CD1c-positive myeloid dendritic cell (primary cell): ENCODE results near the gene RAB43.
"Not testable (repeated sequence)": the region's sequence is repeated elsewhere in the genome, so short reads cannot be mapped to it uniquely, and the experiment has no call there.

ENCODE experiments used
- DNase-seq: peaks from one replicate; pipeline ENCODE4 v3.0.0-alpha.2; 2016; ENCODE audit errors: extremely low spot score

The RAB43 gene

DNA sequence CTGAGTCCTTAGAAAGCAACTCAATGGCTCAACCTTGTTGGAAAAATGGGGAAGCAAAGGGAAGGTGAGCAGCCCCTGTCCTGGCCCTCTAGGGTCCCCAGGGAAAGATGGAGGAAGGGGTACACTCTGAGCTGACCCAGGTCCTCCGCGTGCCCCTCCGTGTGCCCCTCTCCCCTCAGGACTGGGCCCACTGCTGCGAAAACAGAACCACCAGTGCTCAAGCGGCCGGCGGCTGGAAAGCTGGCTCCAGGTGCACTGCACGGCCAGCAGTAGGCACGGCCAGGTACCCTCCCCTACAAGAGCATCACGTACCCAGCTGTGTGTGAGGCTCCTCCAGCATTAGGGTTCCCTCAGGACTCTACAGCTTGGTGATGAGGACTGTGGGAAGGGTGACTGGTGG is 26.3 kb downstream of the RAB43 start:
- DNase-seq: no peak

DNA sequence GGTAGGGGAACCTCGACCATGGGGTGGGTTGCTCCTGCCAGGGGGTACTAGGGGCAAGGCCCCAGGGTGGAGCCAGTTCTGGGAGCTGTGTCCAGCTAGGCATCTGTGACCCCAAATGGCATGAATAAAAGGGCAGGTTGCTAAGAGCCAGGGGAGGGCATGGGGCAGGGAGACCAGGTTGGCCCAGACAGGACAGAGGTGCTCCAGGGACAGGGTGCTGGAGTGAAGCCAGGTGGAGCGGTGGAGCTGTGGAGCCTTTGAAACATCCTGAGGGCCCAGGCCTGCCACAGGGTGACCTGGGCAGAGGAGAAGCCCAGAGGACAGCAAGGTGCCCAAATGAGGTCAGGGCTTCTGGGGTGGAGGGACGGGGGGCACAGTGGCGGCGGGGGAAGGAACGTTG is 33.3 kb downstream of the RAB43 start:
- not testable (repeated sequence) for DNase-seq

DNA sequence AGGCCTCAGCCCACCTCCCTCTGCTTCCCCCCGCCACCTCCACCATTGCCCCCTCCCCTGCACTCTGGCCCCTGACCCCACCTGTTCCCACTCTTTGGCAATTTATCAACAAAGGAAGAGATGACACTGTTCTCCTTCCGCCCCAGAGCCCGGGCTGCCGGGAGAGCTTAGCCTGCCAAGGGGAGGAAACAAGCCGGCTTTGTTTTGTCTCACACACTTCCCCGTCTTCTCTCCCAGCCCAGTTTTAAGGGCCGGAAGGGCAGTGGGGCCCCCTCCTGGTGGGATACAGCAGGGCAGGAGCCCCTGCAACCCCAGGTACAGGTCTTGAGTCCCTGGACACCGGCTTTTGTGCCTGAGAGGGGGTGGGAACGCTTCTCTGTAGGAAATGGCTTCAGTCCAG is 33.7 kb downstream of the RAB43 start:
- not testable (repeated sequence) for DNase-seq

DNA sequence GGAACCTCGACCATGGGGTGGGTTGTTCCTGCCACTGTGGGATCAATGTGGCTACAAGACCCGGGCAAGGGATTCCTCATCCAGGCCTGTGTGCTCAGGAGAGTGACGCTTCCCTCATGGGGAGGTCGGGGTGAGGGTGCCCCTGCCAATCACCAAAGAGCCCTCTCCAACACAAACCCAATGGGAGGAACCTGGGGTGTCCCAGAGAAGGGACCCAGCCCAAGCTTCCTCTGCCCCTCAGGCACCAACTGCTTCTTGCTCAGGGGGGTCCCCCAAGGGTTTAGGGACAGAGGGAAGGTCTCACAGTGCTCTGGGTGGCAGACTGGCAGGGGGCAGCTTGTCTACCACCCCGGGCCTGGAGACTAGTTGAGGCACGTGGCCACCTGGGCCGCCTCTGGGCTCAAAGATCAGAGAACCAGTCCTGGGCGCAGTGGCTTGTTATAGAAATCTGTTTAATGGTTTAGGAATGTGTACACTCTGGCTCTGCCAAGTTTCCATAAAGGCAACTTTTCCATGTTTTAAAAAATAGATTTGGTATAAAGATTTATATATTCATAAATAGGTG is 34.4 kb downstream of the RAB43 start:
- no peak for DNase-seq

DNA sequence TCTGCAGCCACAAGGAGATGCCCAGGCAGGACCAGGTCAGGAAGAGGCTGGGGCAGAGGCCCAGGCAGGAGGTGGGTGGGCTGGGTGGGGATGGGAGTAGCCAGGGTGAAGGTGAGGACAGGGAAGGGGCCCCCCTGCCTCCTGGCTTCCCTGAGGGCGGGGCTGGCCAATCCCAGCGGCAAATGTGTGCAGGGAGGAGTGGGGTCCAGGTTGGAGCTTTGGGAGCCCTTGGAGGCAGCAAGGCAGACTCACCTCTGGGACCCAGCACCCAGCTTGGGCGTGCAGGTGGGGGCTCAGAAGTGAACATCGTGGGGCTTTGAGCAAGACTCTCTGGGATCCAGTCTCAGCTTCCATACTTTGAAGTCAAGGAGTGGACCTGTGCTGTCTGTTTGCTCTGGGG is 35.8 kb downstream of the RAB43 start:
- no peak for DNase-seq

DNA sequence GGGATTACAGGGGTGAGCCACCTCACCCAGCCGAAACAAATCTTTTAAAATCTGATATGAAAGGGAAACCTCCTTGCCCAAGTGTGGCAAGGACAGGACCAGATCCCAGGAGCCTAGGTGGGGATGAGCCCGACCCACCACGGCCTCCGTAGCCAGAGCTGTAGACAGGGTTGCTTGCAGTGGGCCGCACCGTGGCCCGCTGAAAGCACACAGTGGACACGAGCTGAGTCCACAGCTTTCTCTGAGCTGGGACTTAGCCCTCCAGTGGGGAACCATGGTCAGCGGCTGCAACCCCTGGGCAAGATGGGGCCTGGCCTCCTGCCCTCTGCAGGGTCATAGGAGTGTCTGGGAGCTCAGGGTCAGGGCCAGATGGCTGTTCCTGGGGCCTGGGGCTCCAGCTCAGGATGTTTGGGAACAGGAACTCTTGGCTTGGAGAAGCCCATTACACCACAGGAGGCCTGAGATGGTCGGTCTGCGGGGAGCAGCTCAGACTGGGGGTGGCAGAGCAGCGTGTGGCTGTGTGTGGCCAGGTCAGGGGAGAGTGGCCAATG is 36.4 kb downstream of the RAB43 start:
- no peak for DNase-seq

DNA sequence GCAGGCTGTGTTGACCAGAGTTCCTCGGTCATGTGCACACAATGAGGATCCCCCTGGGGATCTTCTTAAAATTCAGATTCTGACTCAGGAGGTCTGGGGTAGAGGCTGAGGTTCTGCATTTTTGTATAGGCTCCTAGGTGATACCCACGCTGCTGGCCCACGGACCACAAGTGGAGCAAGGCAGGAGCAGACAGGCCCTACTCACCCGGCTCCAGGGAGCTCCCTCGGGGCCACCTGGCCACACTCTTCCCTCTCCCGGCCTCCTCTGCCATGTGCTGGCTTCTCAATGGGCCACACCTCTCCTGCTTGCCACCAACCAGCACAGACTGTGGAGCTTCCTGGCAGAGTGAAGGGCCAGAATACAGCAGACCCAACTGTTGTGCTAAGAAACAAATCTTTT is 37.1 kb downstream of the RAB43 start:
- DNase-seq: no peak

DNA sequence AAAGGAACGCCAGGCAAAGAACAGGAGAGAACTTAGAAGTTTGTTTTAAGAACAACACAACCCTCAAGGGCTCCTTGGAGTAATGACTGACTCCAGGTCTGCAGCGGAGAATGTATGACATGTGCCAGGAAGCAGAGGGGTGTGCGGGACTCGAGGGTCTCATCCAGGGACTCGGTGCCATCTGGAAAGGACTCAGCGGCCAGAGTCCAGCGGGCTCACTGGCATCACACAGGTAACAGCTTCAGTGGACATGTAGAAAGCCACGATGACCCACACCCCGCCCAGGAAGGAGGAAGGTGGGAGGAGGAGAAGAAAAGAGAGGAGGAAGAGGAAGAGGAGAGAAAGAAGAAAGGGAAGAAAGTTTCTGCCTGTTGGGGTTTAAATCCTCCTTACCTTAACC is 39.6 kb downstream of the RAB43 start:
- DNase-seq: no peak

DNA sequence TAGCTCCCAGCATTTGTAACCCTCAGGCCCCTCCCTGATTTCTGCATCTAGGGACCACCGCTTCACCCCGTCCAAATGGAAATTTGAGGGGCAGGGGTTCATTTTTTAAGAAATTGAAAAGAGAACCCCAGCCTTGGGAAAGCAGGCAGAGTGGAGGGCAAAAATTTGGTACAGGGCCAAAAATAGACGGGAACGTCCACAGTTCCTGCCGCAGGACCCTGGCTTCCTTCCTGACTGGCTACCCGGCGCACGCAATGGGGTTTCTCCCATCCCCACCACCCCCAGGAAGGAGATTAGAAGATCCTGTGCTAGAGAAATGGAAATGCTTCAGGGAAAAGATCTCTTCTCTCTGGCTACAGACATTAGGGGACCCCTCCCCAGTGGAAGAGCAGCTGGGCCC is 40.1 kb downstream of the RAB43 start:
- DNase-seq: no peak

DNA sequence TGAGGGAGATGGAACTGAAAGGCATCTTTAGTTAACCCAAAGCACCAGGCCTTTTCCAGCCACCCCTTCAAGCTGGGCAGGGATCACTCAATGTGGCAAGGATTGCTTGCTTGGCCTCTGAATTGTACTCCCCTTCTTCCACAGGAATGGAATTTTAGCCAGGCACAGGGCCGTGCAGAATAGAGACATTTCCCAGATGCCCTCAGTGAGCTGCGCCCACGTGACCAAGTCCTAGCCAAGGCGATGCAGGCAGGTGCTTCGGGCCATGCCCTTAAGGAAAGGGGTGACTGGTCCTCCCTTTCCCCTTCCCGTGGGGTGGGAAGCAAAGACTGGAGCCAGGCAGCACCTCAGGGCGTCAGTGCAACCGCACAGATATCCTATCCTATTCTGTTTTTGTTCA is 43.1 kb downstream of the RAB43 start:
- no peak for DNase-seq

DNA sequence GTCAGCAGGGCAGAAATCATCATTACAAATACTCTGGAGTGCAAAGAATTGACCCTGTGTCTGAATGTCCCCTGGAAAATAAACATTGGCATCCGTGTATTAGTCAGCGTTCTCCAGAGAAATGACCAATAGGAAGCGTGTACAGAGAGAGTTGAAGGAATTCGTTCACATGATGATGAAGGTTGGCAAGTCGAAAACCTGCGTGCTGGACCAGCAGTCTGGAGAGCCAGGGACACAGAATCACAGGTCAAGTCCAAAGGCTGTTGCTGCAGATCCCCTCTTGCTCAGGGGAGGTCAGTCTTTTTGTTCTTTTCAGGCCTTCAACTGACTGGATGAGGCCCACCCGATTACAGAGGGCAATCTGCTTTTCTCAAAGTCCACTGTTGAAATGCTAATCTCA is 44.4 kb downstream of the RAB43 start:
- no peak for DNase-seq

DNA sequence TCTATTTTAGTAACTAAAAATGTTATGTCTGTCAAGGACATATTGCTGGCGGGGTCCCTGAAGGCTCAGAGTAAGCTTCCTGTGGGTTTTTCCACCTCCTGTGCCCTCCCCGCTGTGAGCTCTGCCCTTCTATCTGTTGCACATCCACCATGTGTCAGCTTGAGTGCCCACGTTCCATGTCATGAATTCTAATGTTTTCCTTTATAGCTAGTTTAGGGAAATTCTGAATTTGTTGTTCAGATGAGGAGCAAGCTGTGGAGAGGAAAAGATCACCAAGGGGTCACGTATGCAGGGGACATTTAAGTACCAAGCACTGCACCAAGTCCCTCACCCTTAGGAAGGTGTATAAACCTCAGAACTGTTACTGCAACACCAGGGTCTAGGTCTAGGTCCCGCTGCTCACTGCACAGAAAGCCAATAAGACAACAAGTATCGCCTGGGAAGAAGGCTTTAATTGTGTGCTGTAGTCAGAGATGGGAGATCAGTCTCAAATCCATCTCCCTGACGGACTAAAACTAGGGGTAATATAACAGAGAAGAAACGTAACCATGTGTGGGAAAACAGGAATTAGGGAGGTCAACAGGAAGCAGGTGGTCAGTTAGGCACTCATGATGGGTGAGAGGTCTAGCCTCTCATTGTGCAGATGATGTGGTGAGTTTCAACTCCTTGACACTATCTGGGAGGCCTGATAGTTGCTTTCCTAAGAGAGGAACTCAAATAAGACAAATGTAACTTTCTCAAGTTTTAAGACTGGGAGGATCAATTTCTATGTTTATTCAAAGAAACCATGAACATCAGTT is 51.3 kb downstream of the RAB43 start:
- no peak for DNase-seq

DNA sequence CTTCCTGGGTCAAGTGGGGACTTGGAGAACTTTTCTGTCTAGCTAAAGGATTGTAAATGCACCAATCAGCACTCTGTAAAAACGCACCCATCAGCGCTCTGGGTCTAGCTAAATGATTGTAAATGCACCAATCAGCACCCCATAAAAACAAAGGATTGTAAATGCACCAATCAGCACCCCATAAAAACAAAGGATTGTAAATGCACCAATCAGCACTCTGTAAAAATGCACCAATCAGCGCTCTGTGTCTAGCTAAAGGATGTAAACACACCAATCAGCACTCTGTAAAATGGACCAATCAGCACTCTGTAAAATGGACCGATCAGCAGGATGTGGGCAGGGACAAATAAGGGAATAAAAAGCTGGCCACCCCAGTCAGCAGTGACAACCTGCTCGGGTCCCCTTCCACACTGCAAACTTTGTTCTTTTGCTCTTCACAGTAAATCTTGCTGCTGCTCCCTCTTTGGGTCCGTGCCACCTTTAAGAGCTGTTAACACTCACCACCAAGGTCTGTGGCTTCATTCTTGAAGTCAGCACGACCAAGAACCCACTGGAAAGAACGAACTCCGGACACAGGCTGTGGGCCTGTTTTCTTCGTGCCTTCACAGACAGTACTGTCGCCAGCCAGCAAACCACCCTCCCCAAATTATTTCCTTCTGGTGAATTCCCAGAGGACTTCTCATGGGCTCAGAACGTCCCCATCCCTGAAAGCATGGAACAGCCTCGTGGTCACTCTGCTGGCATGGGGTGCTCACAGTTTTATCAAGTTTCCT is 52.1 kb downstream of the RAB43 start:
- not testable (repeated sequence) for DNase-seq

DNA sequence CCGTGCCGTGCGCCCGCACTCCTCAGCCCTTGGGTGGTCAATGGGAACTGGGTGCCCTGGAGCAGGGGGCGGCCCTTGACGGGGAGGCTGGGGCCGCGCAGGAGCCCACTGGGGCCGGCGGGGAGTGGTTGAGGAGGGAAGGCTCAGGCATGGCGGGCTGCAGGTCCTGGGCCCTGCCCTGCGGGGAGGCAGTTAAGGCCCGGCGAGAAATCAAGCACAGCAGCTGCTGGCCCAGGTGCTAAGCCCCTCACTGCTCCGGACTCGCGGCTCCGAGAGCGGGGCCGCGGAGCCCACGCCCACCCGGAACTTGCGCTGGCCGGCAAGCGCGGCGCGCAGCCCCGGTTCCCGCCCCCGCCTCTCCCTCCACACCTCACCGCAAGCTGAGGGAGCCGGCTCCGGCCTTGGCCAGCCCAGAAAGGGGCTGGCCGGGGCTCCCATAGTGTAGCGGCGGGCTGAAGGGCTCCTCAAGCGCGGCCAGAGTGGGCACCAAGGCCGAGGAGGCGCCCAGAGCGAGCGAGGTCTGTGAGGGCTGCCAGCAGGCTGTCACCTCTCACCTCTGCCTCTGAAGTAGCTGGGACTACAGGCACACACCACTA is 53.2 kb downstream of the RAB43 start:
- peak; percentile 36 for DNase-seq

DNA sequence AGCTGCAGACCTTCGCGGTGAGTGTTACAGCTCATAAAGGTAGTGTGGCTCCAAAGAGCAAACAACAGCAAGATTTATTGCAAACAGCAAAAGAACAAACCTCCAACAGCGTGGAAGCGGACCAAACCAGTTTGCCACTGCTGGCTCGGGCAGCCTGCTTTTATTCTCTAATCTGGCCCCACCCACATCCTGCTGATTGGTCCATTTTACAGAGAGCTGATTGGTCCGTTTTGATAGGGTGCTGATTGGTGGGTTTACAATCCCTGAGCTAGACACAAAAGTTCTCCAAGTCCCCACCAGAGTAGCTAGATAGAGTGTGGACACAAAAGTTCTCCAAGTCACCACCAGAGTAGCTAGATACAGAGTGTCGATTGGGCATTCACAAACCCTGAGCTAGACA is 53.9 kb downstream of the RAB43 start:
- not testable (repeated sequence) for DNase-seq

DNA sequence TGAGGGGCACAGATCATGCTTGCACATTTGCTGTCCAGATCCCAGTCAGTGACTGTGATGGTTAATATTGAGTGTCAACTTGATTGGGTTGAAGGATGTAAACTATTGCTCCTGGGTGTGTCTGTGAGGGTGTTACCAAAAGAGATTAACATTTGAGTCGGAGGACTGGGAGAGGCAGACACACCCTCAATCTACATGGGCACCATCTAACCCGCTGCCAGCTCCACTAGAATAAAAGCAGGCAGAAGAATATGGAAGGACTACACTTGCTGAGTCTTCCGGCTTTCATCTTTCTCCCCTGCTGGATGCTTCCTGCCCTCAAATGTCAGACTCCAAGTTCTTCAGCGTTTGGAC is 55.9 kb downstream of the RAB43 start:
- DNase-seq: no peak

DNA sequence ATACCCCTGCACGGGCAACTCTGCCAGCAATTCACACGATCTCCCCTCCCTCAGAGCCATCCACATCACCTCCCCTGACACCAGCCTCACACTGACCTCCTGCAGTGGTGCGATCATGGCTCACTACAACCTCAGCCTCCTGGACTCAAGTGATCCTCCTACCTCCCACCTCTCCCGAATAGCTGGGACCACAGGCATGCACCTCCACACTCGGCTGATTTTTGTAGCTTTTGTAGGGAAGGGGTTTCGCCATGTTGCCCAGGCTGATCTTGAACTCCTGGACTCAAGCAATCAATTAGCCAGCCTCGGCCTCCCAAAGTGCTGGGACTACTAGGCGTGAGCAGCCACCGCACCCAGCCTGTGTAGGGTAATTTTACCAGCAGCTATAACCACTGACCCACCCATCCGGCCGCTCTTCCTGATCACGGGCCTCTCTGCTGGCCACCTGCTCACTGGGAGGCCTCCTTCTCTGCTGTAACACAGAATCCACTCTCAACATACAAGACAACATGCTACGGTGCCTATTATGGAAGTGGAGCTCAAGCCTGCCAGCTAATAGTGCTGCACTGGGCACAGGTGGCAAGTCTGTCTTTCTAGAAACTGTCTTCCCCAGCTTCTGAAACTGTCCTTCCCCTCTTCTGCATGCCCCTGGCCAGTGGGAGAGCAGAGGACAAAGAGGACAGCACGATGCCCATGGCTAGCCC is 56.4 kb downstream of the RAB43 start:
- no peak for DNase-seq

DNA sequence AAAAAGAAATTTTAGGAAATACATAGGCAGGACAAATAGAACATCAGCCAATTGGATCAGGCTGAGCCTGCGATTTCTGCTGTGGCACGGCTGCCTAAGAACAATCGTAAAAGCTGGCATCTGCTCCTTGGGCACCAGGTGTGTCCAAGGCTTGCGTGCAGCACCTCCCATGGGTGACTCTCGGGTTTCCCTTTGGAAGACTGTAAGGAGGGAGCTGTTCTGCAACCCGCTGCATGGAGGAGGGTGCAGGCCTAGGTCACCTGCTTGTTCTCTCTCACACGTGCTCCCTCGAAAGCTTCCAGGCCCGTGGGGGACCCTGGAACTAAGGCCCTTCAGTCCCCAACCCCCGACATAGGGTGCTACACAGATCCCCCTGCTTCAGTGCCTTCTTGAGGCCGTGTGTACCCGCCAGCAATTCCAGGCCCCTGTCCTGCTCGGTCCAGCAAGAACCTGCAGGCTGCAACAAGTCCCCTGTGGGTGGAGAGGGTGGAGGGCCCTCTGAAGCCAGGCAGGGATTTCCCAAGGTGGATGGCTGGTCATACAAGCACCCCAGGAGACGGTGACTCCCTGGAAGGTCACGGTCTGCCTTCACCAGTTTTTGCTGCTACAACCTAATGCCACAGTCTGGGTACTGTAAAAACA is 57.6 kb downstream of the RAB43 start:
- no peak for DNase-seq

DNA sequence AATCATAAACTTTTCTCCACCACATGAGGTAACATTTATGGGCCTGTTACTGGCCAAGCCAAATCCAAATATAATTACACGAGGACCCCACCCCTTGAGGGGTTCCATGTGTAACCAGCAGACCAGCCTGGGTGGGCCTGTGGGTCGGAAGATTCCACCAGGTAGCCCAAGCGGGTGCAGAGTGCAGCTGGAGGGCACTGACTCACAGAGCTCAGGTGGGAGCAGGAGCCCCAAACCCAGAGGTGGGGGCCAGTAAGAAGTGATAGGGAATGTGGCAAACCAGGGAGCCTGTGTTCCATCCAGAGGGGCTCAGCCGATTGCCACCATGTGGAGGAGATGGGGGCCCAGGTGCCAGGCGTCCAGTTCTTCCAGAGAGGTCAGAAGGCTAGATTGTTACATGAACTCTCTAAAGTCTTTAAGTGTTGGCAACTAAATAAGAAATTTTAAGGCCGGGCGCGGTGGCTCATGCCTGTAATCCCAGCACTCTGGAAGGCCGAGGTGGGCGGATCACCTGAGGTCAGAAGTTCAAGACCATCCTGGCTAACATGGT is 58.4 kb downstream of the RAB43 start:
- no peak for DNase-seq

DNA sequence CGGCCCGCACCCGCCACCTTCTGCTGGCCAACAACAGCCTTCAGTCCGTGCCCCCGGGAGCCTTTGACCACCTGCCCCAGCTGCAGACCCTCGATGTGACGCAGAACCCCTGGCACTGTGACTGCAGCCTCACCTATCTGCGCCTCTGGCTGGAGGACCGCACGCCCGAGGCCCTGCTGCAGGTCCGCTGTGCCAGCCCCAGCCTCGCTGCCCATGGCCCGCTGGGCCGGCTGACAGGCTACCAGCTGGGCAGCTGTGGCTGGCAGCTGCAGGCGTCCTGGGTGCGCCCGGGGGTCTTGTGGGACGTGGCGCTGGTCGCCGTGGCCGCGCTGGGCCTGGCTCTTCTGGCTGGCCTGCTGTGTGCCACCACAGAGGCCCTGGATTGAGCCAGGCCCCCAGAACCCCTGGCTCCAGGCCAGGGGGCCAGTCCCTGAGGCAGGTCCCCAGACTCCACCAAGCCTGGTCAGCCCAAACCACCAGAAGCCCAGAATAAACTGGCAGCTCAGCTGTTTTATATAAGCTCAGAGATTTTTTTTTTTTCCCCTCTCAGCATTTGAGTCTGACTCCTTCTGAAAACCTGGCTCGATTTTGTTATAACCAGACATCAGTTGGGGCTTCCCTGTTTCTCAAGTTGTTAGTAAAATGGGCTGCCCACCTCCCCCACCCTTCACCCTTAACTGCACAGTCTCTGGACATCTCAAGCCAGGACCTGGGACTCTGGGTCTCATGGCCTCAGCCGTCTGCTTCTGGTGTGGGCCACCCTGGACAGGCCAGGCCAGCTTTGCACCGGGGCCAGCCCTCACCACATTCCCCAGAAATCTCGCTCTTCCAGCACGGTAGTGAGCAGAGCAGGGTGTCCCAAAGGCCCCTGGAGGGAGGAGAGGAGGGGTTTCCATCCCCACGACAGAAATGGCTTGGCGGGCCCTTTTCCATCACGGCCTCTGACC is 59.4 kb downstream of the RAB43 start:
- no peak for DNase-seq
